ENCODE results near the gene CPSF4L.

Gene CPSF4L

GRCh38 chr17:73251871-73252270 is 9.8 kb downstream of the CPSF4L start:
- Histone ChIP-seq H3K9ac (ENCODE audit: low read depth, low read length) (no peak overlapping the region), H3K4me3 (ENCODE audit: low read depth, low read length) (no peak overlapping the region), H3K27me3 (ENCODE audit: control insufficient read depth, insufficient read depth, low read length) (no peaks in the 10 kb centered on the region), H3K4me1 (ENCODE audit: control insufficient read depth, insufficient read depth, low read length) (peaks cover 7% of the 10 kb centered on the region), H3K9me3 (ENCODE audit: control insufficient read depth, insufficient read depth, low read length) (no peaks in the 10 kb centered on the region), H3K36me3 (ENCODE audit: control insufficient read depth, insufficient read depth, low read length) (peaks cover 20% of the 10 kb centered on the region), H3K27ac (ENCODE audit: low read depth, low read length) (no peak overlapping the region)

- Histone ChIP-seq H3K4me3 (ENCODE audit: low read depth, low read length) (no peak overlapping the region), H3K4me1 (ENCODE audit: control insufficient read depth, insufficient read depth, low read length) (peaks cover 3% of the 10 kb centered on the region), H3K36me3 (ENCODE audit: control insufficient read depth, insufficient read depth, low read length) (peaks cover 24% of the 10 kb centered on the region), H3K27me3 (ENCODE audit: control insufficient read depth, insufficient read depth, low read length) (no peaks in the 10 kb centered on the region), H3K9ac (ENCODE audit: low read depth, low read length) (no peak overlapping the region), H3K9me3 (ENCODE audit: control insufficient read depth, insufficient read depth, low read length) (no peaks in the 10 kb centered on the region), H3K27ac (ENCODE audit: low read depth, low read length) (no peak overlapping the region)
Observed at GRCh38 chr17:73250851-73251640, 10.6 kb downstream of the CPSF4L start.

GRCh38 chr17:73249700-73250099 is 12.0 kb downstream of the CPSF4L start:
- Histone ChIP-seq H3K36me3 (ENCODE audit: control insufficient read depth, insufficient read depth, low read length) (peaks cover 37% of the 10 kb centered on the region), H3K9ac (ENCODE audit: low read depth, low read length) (no peak overlapping the region), H3K4me3 (ENCODE audit: low read depth, low read length) (no peak overlapping the region), H3K9me3 (ENCODE audit: control insufficient read depth, insufficient read depth, low read length) (no peaks in the 10 kb centered on the region), H3K4me1 (ENCODE audit: control insufficient read depth, insufficient read depth, low read length) (no peaks in the 10 kb centered on the region; the same call in 1 of the 2 replicates), H3K27me3 (ENCODE audit: control insufficient read depth, insufficient read depth, low read length) (no peaks in the 10 kb centered on the region), H3K27ac (ENCODE audit: low read depth, low read length) (no peak overlapping the region)

GRCh38 chr17:73248532-73248931 is 13.1 kb downstream of the CPSF4L start:
- H3K27ac ChIP-seq (ENCODE audit: low read depth, low read length): no peak overlapping the region
- H3K36me3 ChIP-seq (ENCODE audit: control insufficient read depth, insufficient read depth, low read length): peaks cover 44% of the 10 kb centered on the region
- no peak overlapping the region for H3K4me3 ChIP-seq (ENCODE audit: low read depth, low read length)
- H3K4me1 ChIP-seq (ENCODE audit: control insufficient read depth, insufficient read depth, low read length): no peaks in the 10 kb centered on the region; the same call in 1 of the 2 replicates
- H3K27me3 ChIP-seq (ENCODE audit: control insufficient read depth, insufficient read depth, low read length): no peaks in the 10 kb centered on the region
- no peak overlapping the region for H3K9ac ChIP-seq (ENCODE audit: low read depth, low read length)
- H3K9me3 ChIP-seq (ENCODE audit: control insufficient read depth, insufficient read depth, low read length): no peaks in the 10 kb centered on the region

GRCh38 chr17:73247726-73248125 is 14.0 kb downstream of the CPSF4L start:
- Histone ChIP-seq H3K9ac (ENCODE audit: low read depth, low read length) (no peak overlapping the region), H3K4me1 (ENCODE audit: control insufficient read depth, insufficient read depth, low read length) (no peaks in the 10 kb centered on the region; the same call in 1 of the 2 replicates), H3K36me3 (ENCODE audit: control insufficient read depth, insufficient read depth, low read length) (peaks cover 49% of the 10 kb centered on the region), H3K9me3 (ENCODE audit: control insufficient read depth, insufficient read depth, low read length) (no peaks in the 10 kb centered on the region), H3K27me3 (ENCODE audit: control insufficient read depth, insufficient read depth, low read length) (no peaks in the 10 kb centered on the region), H3K27ac (ENCODE audit: low read depth, low read length) (no peak overlapping the region), H3K4me3 (ENCODE audit: low read depth, low read length) (no peak overlapping the region)

GRCh38 chr17:73240561-73240960 is 21.1 kb downstream of the CPSF4L start:
- H3K9ac ChIP-seq (ENCODE audit: low read depth, low read length): no peak overlapping the region
- H3K4me3 ChIP-seq (ENCODE audit: low read depth, low read length): no peak overlapping the region
- no peaks in the 10 kb centered on the region for H3K27me3 ChIP-seq (ENCODE audit: control insufficient read depth, insufficient read depth, low read length)
- no peaks in the 10 kb centered on the region for H3K4me1 ChIP-seq (ENCODE audit: control insufficient read depth, insufficient read depth, low read length)
- H3K9me3 ChIP-seq (ENCODE audit: control insufficient read depth, insufficient read depth, low read length): no peaks in the 10 kb centered on the region
- H3K36me3 ChIP-seq (ENCODE audit: control insufficient read depth, insufficient read depth, low read length): peaks cover 80% of the 10 kb centered on the region
- H3K27ac ChIP-seq (ENCODE audit: low read depth, low read length): no peak overlapping the region

GRCh38 chr17:73237714-73238113 is 24.0 kb downstream of the CPSF4L start:
- peaks cover 74% of the 10 kb centered on the region for H3K36me3 ChIP-seq (ENCODE audit: control insufficient read depth, insufficient read depth, low read length)
- H3K27ac ChIP-seq (ENCODE audit: low read depth, low read length): no peak overlapping the region

GRCh38 chr17:73234736-73235135 is 26.9 kb downstream of the CPSF4L start:
- no peak overlapping the region for H3K27ac ChIP-seq (ENCODE audit: low read depth, low read length)
- H3K36me3 ChIP-seq (ENCODE audit: control insufficient read depth, insufficient read depth, low read length): peaks cover 47% of the 10 kb centered on the region
- H3K4me3 ChIP-seq (ENCODE audit: low read depth, low read length): no peak overlapping the region
- H3K9ac ChIP-seq (ENCODE audit: low read depth, low read length): no peak overlapping the region
- no peaks in the 10 kb centered on the region for H3K9me3 ChIP-seq (ENCODE audit: control insufficient read depth, insufficient read depth, low read length)
- no peaks in the 10 kb centered on the region for H3K27me3 ChIP-seq (ENCODE audit: control insufficient read depth, insufficient read depth, low read length)
- peaks cover 10% of the 10 kb centered on the region for H3K4me1 ChIP-seq (ENCODE audit: control insufficient read depth, insufficient read depth, low read length)

More at GRCh38 chr17:73237714-73238113, 24.0 kb downstream of the CPSF4L start:
- Histone ChIP-seq H3K27me3 (ENCODE audit: control insufficient read depth, insufficient read depth, low read length) (no peaks in the 10 kb centered on the region), H3K4me1 (ENCODE audit: control insufficient read depth, insufficient read depth, low read length) (0 out of 2 replicates have a peak, but pooled peaks cover 2% of the 10 kb centered on the region), H3K4me3 (ENCODE audit: low read depth, low read length) (no peak overlapping the region), H3K9me3 (ENCODE audit: control insufficient read depth, insufficient read depth, low read length) (no peaks in the 10 kb centered on the region), H3K9ac (ENCODE audit: low read depth, low read length) (no peak overlapping the region)

GRCh38 chr17:73232587-73233373 is 28.9 kb downstream of the CPSF4L start:
- Histone ChIP-seq H3K27ac (ENCODE audit: low read depth, low read length) (peak overlapping the region; percentile 77), H3K4me1 (ENCODE audit: control insufficient read depth, insufficient read depth, low read length) (peaks cover 23% of the 10 kb centered on the region)

GRCh38 chr17:73231841-73232586 is 29.7 kb downstream of the CPSF4L start:
- Histone ChIP-seq H3K36me3 (ENCODE audit: control insufficient read depth, insufficient read depth, low read length) (peaks cover 30% of the 10 kb centered on the region), H3K4me1 (ENCODE audit: control insufficient read depth, insufficient read depth, low read length) (peaks cover 30% of the 10 kb centered on the region), H3K4me3 (ENCODE audit: low read depth, low read length) (peak overlapping the region; percentile 98), H3K27me3 (ENCODE audit: control insufficient read depth, insufficient read depth, low read length) (no peaks in the 10 kb centered on the region), H3K27ac (ENCODE audit: low read depth, low read length) (peak overlapping the region; percentile 77), H3K9me3 (ENCODE audit: control insufficient read depth, insufficient read depth, low read length) (no peaks in the 10 kb centered on the region), H3K9ac (ENCODE audit: low read depth, low read length) (peak overlapping the region; percentile 82)

More at GRCh38 chr17:73232587-73233373, 28.9 kb downstream of the CPSF4L start:
- H3K9me3 ChIP-seq (ENCODE audit: control insufficient read depth, insufficient read depth, low read length): no peaks in the 10 kb centered on the region
- peak overlapping the region; percentile 82 for H3K9ac ChIP-seq (ENCODE audit: low read depth, low read length)
- peaks cover 37% of the 10 kb centered on the region for H3K36me3 ChIP-seq (ENCODE audit: control insufficient read depth, insufficient read depth, low read length)
- no peaks in the 10 kb centered on the region for H3K27me3 ChIP-seq (ENCODE audit: control insufficient read depth, insufficient read depth, low read length)
- H3K4me3 ChIP-seq (ENCODE audit: low read depth, low read length): peak overlapping the region; percentile 98

Data from HUES48 (cell line).